Muscle layer of colon (tissue), 2 donors: ENCODE results near the gene INPP5E.

Experiments
- H3K27ac ChIP-seq: one replicate; pipeline ENCODE4 v1.7.0; 2013; ENCODE audit warnings: low read depth, mild to moderate bottlenecking, low read length, moderate library complexity
- H3K27me3 ChIP-seq, 2 donors: one replicate each; pipeline ENCODE4 v1.7.0; 2013; ENCODE audit warnings: low read length in 2 of 2, mild to moderate bottlenecking in 2 of 2; ENCODE audit not compliant: insufficient read depth in 2 of 2, control insufficient read depth in 1 of 2
- H3K36me3 ChIP-seq: one replicate; pipeline ENCODE4 v1.7.0; 2013; ENCODE audit warnings: mild to moderate bottlenecking, low read length; ENCODE audit not compliant: insufficient read depth
- H3K4me1 ChIP-seq: one replicate; pipeline ENCODE4 v1.7.0; 2013; ENCODE audit warnings: mild to moderate bottlenecking, low read length; ENCODE audit not compliant: insufficient read depth
- H3K4me3 ChIP-seq, 2 donors: one replicate each; pipeline ENCODE4 v1.7.0; 2013; ENCODE audit warnings: low read length in 2 of 2, low read depth in 1 of 2, mild to moderate bottlenecking in 1 of 2, moderate library complexity in 1 of 2
- H3K9ac ChIP-seq: one replicate; pipeline ENCODE4 v1.7.0; 2013; ENCODE audit warnings: low read length
- H3K9me3 ChIP-seq: one replicate; pipeline ENCODE4 v1.7.0; 2013; ENCODE audit warnings: mild to moderate bottlenecking, low read length
- donor health status: abdominal sarcoma.
- donor health status: Adenocarcinoma of cecum.

The INPP5E gene

GRCh38 chr9:136441681-136442245 lies 2.1 kb upstream of the INPP5E start:
- H3K27ac ChIP-seq: no peak overlapping the region
- no peaks in the 10 kb centered on the region for H3K9me3 ChIP-seq
- peaks cover 22% of the 10 kb centered on the region for H3K4me1 ChIP-seq
- no peak overlapping the region for H3K4me3 ChIP-seq
- H3K36me3 ChIP-seq: peaks cover 50% of the 10 kb centered on the region
- no peaks in the 10 kb centered on the region for H3K27me3 ChIP-seq
- no peak overlapping the region for H3K9ac ChIP-seq

- no peak overlapping the region for H3K27ac ChIP-seq
- no peaks in the 10 kb centered on the region for H3K9me3 ChIP-seq
- H3K27me3 ChIP-seq: no peaks in the 10 kb centered on the region
- no peak overlapping the region for H3K9ac ChIP-seq
- H3K36me3 ChIP-seq: peaks cover 46% of the 10 kb centered on the region
- no peak overlapping the region for H3K4me3 ChIP-seq
- H3K4me1 ChIP-seq: peaks cover 22% of the 10 kb centered on the region
Measured at GRCh38 chr9:136441191-136441680, 1.6 kb upstream of the INPP5E start.

GRCh38 chr9:136438548-136439480 lies 831 bp downstream of the INPP5E start:
- no peaks in the 10 kb centered on the region for H3K9me3 ChIP-seq
- H3K27me3 ChIP-seq: no peaks in the 10 kb centered on the region
- H3K4me1 ChIP-seq: peaks cover 22% of the 10 kb centered on the region
- H3K4me3 ChIP-seq: peak overlapping the region; percentile 76 to 85
- peaks cover 27% of the 10 kb centered on the region for H3K36me3 ChIP-seq
- peak overlapping the region; percentile 44 for H3K9ac ChIP-seq
- peak overlapping the region; percentile 71 for H3K27ac ChIP-seq

DNA sequence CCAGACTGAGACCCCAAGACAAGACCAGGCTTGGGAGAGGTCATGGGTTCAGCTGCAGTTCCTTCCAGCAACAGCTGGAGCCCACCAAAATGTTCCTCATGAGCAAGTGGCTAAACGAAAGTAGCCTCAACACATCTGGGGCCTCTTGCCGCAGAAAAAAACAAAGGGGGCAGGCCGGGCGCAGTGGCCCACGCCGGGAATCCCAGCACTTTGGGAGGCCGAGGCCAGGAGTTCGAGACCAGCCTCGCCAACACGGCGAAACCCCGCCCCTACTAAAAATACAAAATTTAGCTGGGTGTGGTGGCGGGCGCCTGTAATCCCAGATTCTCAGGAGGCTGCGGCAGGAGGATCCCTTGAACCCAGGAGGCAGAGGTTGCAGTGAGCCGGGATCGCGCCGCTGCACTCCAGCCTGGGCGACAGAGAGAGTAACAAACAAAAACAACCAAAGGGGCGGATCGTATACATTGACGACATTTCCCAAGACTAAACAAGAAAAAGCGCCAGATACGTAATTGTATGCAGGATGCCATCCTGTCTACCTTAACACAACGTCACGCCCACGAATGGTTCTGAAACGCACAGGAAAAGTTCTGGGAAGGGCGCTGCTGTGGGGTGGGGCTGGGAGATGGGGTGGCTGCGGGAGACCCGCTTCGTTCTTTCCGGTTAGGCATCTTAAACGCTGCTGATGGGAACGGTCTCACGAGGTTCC lies 1.7 kb downstream of the INPP5E start:
- Histone ChIP-seq H3K4me1 (peaks cover 22% of the 10 kb centered on the region), H3K36me3 (peaks cover 27% of the 10 kb centered on the region), H3K9me3 (no peaks in the 10 kb centered on the region), H3K27me3 (no peaks in the 10 kb centered on the region), H3K27ac (peak overlapping the region; percentile 71), H3K4me3 (peak overlapping the region; percentile 76 to 85), H3K9ac (peak overlapping the region; percentile 44)

DNA sequence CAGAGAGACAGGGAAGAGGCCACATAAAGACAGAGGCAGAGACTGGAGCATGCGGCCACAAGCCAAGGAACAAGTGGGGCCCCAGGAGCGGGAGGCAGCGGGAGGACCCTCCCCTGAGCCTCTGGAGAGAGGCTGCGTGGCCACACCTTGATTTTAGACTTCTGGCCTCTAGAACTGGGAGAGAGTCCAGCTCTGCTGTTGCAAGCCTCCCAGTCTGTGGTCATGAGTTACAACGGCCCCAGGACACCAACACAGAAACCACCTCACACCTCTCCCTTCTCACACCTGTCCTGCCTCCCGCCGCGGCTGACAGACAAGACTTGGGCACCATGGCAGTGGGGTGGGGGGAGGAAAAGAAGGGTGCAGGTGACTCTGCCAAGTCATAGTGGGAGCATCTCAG lies 2.2 kb downstream of the INPP5E start:
- H3K9me3 ChIP-seq: no peaks in the 10 kb centered on the region
- H3K27me3 ChIP-seq: no peaks in the 10 kb centered on the region
- peak overlapping the region; percentile 39 for H3K9ac ChIP-seq
- H3K4me3 ChIP-seq: peak overlapping the region; percentile 76 to 85
- H3K27ac ChIP-seq: no peak overlapping the region
- H3K4me1 ChIP-seq: peaks cover 22% of the 10 kb centered on the region
- peaks cover 21% of the 10 kb centered on the region for H3K36me3 ChIP-seq

- Histone ChIP-seq H3K27me3 (no peaks in the 10 kb centered on the region), H3K36me3 (peaks cover 8% of the 10 kb centered on the region), H3K4me3 (no peak overlapping the region), H3K9ac (no peak overlapping the region), H3K4me1 (peaks cover 22% of the 10 kb centered on the region), H3K9me3 (no peaks in the 10 kb centered on the region), H3K27ac (no peak overlapping the region)
Measured at GRCh38 chr9:136436055-136436634, 3.5 kb downstream of the INPP5E start.

GRCh38 chr9:136434580-136435169 lies 5.0 kb downstream of the INPP5E start:
- Histone ChIP-seq H3K9me3 (no peaks in the 10 kb centered on the region), H3K4me1 (peaks cover 16% of the 10 kb centered on the region), H3K27me3 (no peaks in the 10 kb centered on the region), H3K4me3 (no peak overlapping the region), H3K27ac (no peak overlapping the region), H3K9ac (no peak overlapping the region), H3K36me3 (no peaks in the 10 kb centered on the region)

- Histone ChIP-seq H3K27me3 (no peaks in the 10 kb centered on the region), H3K4me3 (no peak overlapping the region), H3K9ac (no peak overlapping the region), H3K27ac (no peak overlapping the region), H3K9me3 (no peaks in the 10 kb centered on the region), H3K4me1 (peaks cover 16% of the 10 kb centered on the region), H3K36me3 (peaks cover 3% of the 10 kb centered on the region)
Measured at GRCh38 chr9:136433849-136434579, 5.6 kb downstream of the INPP5E start.

DNA sequence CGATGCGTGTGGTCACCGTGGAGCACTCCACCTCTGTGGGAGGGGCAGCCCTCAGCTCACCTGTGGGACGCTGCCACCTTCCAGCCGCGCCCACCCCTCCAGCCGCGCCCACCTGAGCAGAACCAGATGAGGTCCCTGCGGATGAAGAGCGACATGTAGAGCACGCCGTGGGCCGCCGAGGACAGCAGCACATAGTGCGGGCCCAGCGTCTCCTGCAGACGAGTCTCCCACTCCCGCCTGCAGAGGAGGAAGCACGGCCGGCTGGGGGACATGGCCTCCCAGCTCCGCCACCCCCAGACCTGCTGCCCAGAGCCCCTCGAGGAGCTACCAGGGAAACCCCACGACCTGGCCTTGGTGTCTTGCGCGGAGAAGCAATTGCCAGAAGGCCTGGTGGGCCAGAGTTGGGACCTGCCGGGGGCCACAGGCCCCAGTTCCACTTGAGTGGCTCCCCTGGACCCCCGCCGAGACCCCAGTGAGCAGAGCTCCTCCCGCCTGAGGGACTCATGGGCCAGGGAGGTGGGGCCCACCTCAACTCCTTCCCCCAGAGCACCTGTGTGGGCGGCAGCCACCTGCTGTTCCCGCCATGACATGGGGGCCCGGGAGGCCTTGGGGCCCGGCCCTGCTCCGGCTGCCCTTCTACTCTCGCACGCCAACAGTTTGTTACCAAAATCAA lies 6.5 kb downstream of the INPP5E start:
- Histone ChIP-seq H3K4me3 (no peak overlapping the region), H3K4me1 (peaks cover 14% of the 10 kb centered on the region), H3K27me3 (no peaks in the 10 kb centered on the region), H3K36me3 (peaks cover 6% of the 10 kb centered on the region), H3K27ac (no peak overlapping the region), H3K9ac (no peak overlapping the region), H3K9me3 (no peaks in the 10 kb centered on the region)

- H3K27me3 ChIP-seq: no peaks in the 10 kb centered on the region
- peaks cover 8% of the 10 kb centered on the region for H3K4me1 ChIP-seq
- no peak overlapping the region for H3K27ac ChIP-seq
- H3K9me3 ChIP-seq: no peaks in the 10 kb centered on the region
- H3K9ac ChIP-seq: no peak overlapping the region
- no peak overlapping the region for H3K4me3 ChIP-seq
- peaks cover 6% of the 10 kb centered on the region for H3K36me3 ChIP-seq
Measured at GRCh38 chr9:136432591-136432990, 7.1 kb downstream of the INPP5E start.
